A549 (cell line): ENCODE data around the gene SPHK1.

Source experiments
- CTCF ChIP-seq: fragments of >200 bp; sonication (Bioruptor Twin); formaldehyde crosslinking; IDR thresholded peaks from 3 replicates; pipeline ENCODE4 v1.5.1; 2016
- JUN ChIP-seq, 2 experiments: fragments of >200 bp; sonication (Bioruptor Twin); formaldehyde crosslinking; IDR thresholded peaks; 2 replicates in 1 of 2; 3 replicates in 1 of 2; pipeline ENCODE4 v1.6.1; 2016 to 2017
- JUNB ChIP-seq: fragments of >200 bp; sonication (Bioruptor Twin); formaldehyde crosslinking; IDR thresholded peaks from 2 replicates; pipeline ENCODE4 v1.6.1; 2016
- POLR2A ChIP-seq: IDR thresholded peaks from 2 replicates; pipeline ENCODE4 v1.6.1; 2012; ENCODE audit warnings: mild to moderate bottlenecking, low read length
- RAD21 ChIP-seq, 2 experiments: fragments of >200 bp in 1 of 2; sonication (Bioruptor Twin) in 1 of 2; formaldehyde crosslinking in 1 of 2; IDR thresholded peaks in 1 of 2; conservative IDR thresholded peaks in 1 of 2; 2 replicates in 1 of 2; 3 replicates in 1 of 2; pipeline ENCODE4 v1.6.1; 2012 to 2018; ENCODE audit warnings: inconsistent platforms in 1 of 2
- RCOR1 ChIP-seq: fragments of 150-350 bp; IDR thresholded peaks from 2 replicates; pipeline ENCODE4 v1.6.1; 2014; ENCODE audit warnings: antibody characterized with exemption, low read length, low read depth

- TF ChIP-seq JUN (IDR thresholded peaks at IDR 0.05): no peak
- no peak for TF ChIP-seq CTCF
- no peak for TF ChIP-seq JUNB
- TF ChIP-seq POLR2A: no peak
- no peak for TF ChIP-seq RAD21 (conservative IDR thresholded peaks at IDR 0.05 in 1 of 2, IDR thresholded peaks at IDR 0.05 in 1 of 2)
- TF ChIP-seq RCOR1: no peak
Observed at GRCh38 chr17:76391200-76391715, 6.8 kb downstream of the SPHK1 start.
